Smooth muscle cell (in vitro differentiated cells): ENCODE results near the gene EXOC3L1. TPM values are rescaled to one million over a fixed set of nuclear protein-coding genes. Genes with fewer than 3 reads are reported as not detected.

Experiments
- DNase-seq: peaks from one replicate; lab custom pipeline; 2025; ENCODE audit not compliant: unreplicated experiment; lab: John Stamatoyannopoulos, UW
- H2AFZ ChIP-seq: fragments of 200-600 bp; sonication (generic); 2 replicates; pipeline ENCODE4 v1.6.0; 2016; ENCODE audit warnings: antibody characterized with exemption, low read depth, mild to moderate bottlenecking
- H3F3A ChIP-seq: fragments of 200-600 bp; sonication (generic); 2 replicates; pipeline ENCODE4 v1.6.0; 2017; ENCODE audit warnings: antibody characterized with exemption, low read depth
- H3K27ac ChIP-seq: fragments of 200-600 bp; sonication (generic); 2 replicates; pipeline ENCODE4 v1.5.1; 2016; ENCODE audit warnings: low read depth, mild to moderate bottlenecking
- H3K27me3 ChIP-seq: fragments of 200-600 bp; sonication (generic); 2 replicates; pipeline ENCODE4 v1.6.1; 2016; ENCODE audit warnings: low read depth, mild to moderate bottlenecking
- H3K36me3 ChIP-seq: fragments of 200-600 bp; sonication (generic); 2 replicates; pipeline ENCODE4 v1.5.1; 2016; ENCODE audit warnings: low read depth
- H3K4me1 ChIP-seq: fragments of 200-600 bp; sonication (generic); 2 replicates; pipeline ENCODE4 v1.5.1; 2016; ENCODE audit warnings: low read depth
- H3K4me2 ChIP-seq: fragments of 200-600 bp; sonication (generic); 2 replicates; pipeline ENCODE4 v1.6.0; 2016; ENCODE audit warnings: mild to moderate bottlenecking
- H3K4me3 ChIP-seq: fragments of 200-600 bp; sonication (generic); 2 replicates; pipeline ENCODE4 v1.5.1; 2016; ENCODE audit warnings: mild to moderate bottlenecking
- H3K79me2 ChIP-seq: fragments of 200-600 bp; sonication (generic); 2 replicates; pipeline ENCODE4 v1.6.0; 2016; ENCODE audit warnings: low read depth, mild to moderate bottlenecking
- H3K9ac ChIP-seq: fragments of 200-600 bp; sonication (generic); 2 replicates; pipeline ENCODE4 v1.6.0; 2016; ENCODE audit warnings: low read depth
- H3K9me3 ChIP-seq: fragments of 200-600 bp; sonication (generic); replicated peaks from 2 replicates; pipeline ENCODE4 v1.5.1; 2016; ENCODE audit warnings: low read depth
- H4K20me1 ChIP-seq: fragments of 200-600 bp; sonication (generic); 2 replicates; pipeline ENCODE4 v1.6.0; 2016; ENCODE audit warnings: low read depth
- CTCF ChIP-seq: fragments of 200-600 bp; sonication (generic); IDR thresholded peaks from 2 replicates; pipeline ENCODE4 v1.5.1; 2017; ENCODE audit warnings: borderline replicate concordance, mild to moderate bottlenecking, antibody characterized with exemption; ENCODE audit not compliant: insufficient read depth, poor library complexity, severe bottlenecking
- WGBS: methylation state at CpG from one replicate; pipeline ENCODE4 v1.1.7; 2016; ENCODE audit warnings: low lambda C conversion rate; 5-methylcytosine and 5-hydroxymethylcytosine counted together
- polyA plus RNA-seq: library from polyadenylated mRNA; unstranded; fragments of >200 nt; fragmentation: Nextera tagmentation; extraction: Ambion mirVana; gene quantifications from 2 replicates; pipeline ENCODE4 v1.2.1, GENCODE V29; 2016
- total RNA-seq: library from RNA; depleted of rRNA; stranded (reverse); fragments of >200 nt; gene quantifications from 2 replicates; pipeline ENCODE4 v1.2.3, GENCODE V29; 2014

Gene EXOC3L1
- total and polyA plus RNA-seq, 2 experiments from 2014 or later = 0.51 TPM; not detected in 1

- TF ChIP-seq CTCF = no peak
- Histone ChIP-seq H3K9ac (no peak overlapping the region), H3K36me3 (peaks cover 4% of the 10 kb centered on the region), H4K20me1 (peaks cover 15% of the 10 kb centered on the region), H3K9me3 (no peaks in the 10 kb centered on the region), H3F3A (no peaks in the 10 kb centered on the region), H2AFZ (no peak overlapping the region), H3K4me2 (no peak overlapping the region), H3K79me2 (no peaks in the 10 kb centered on the region), H3K4me1 (no peaks in the 10 kb centered on the region), H3K27me3 (no peaks in the 10 kb centered on the region), H3K4me3 (no peak overlapping the region), H3K27ac (peak overlapping the region; percentile 26)
- 93% methylated on average over 4 of the region's 4 CpGs for WGBS
- DNase-seq = no peak
Measured at GRCh38 chr16:67147437-67148140, 42.3 kb downstream of the EXOC3L1 start.

DNA sequence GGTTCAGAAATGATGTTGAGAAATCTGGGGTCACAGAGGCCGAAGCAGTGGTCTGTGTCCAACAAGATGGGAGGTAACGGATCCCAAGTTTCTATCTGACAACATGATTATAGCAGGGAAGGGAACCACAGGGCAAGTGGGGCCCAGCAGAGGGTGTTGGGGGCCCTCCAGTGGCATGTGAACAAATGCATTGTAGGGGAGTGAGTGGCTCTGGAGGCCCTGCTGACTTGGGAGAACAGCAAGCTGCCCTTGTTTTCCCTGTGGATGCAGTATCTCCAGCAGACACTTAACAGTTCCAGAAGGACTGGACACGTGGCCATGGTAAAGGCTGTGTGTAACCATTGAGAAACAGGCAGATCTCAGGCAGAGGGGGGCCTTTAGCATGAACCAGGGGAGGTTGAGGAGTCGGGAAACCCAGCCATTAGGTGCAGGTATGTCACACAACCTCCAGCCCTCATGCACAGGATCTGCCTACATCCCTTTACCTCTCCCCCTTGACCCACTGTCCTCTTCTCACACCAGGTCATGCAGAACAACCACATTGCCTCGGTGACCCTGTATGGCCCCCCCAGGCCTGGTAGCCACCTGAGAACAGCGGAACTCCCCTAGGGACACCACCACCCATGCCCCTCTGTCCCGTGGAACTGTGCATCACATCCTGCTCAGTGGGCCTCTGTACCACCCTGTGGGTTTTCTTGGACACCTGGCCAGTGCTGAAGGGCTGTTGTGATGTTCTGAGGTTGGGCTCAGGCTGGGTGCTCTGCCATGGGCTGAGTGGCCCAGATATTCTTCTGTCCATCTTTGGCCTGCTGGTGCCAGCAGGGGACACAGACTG, 43.2 kb downstream of the EXOC3L1 start:
- TF ChIP-seq CTCF = no peak
- peaks cover 4% of the 10 kb centered on the region for H3K36me3 ChIP-seq
- H4K20me1 ChIP-seq = peaks cover 15% of the 10 kb centered on the region
- H2AFZ ChIP-seq = no peak overlapping the region
- no peaks in the 10 kb centered on the region for H3K9me3 ChIP-seq
- H3K4me1 ChIP-seq = no peaks in the 10 kb centered on the region
- WGBS = 93% methylated on average over 7 of the region's 7 CpGs
- H3K4me3 ChIP-seq = no peak overlapping the region
- no peak overlapping the region for H3K27ac ChIP-seq
- no peak overlapping the region for H3K4me2 ChIP-seq
- no peaks in the 10 kb centered on the region for H3K79me2 ChIP-seq
- H3K9ac ChIP-seq = no peak overlapping the region
- DNase-seq = no peak
- H3F3A ChIP-seq = no peaks in the 10 kb centered on the region
- H3K27me3 ChIP-seq = no peaks in the 10 kb centered on the region

- H3F3A ChIP-seq = no peaks in the 10 kb centered on the region
- H3K27me3 ChIP-seq = no peaks in the 10 kb centered on the region
- H3K27ac ChIP-seq = no peak overlapping the region
- H3K4me2 ChIP-seq = no peak overlapping the region
- no peaks in the 10 kb centered on the region for H3K9me3 ChIP-seq
- H3K36me3 ChIP-seq = peaks cover 8% of the 10 kb centered on the region
- H3K4me1 ChIP-seq = no peaks in the 10 kb centered on the region
- H4K20me1 ChIP-seq = peaks cover 15% of the 10 kb centered on the region
- no peak overlapping the region for H3K4me3 ChIP-seq
- H3K9ac ChIP-seq = no peak overlapping the region
- TF ChIP-seq CTCF = no peak
- 100% methylated on average over 2 of the region's 2 CpGs for WGBS
- no peak overlapping the region for H2AFZ ChIP-seq
- no peaks in the 10 kb centered on the region for H3K79me2 ChIP-seq
- DNase-seq = no peak
Measured at GRCh38 chr16:67145746-67146145, 44.2 kb downstream of the EXOC3L1 start.
